HG03060 (cell line): Measurements from ENCODE around the gene TOX3.

Experiments used
- ATAC-seq: cut with Tn5 transposase; IDR thresholded peaks from one replicate; pipeline ENCODE4 v1.9.1; 2021; ENCODE audit warnings: low read depth, moderate number of reproducible peaks; ENCODE audit not compliant: unreplicated experiment

Gene TOX3

DNA sequence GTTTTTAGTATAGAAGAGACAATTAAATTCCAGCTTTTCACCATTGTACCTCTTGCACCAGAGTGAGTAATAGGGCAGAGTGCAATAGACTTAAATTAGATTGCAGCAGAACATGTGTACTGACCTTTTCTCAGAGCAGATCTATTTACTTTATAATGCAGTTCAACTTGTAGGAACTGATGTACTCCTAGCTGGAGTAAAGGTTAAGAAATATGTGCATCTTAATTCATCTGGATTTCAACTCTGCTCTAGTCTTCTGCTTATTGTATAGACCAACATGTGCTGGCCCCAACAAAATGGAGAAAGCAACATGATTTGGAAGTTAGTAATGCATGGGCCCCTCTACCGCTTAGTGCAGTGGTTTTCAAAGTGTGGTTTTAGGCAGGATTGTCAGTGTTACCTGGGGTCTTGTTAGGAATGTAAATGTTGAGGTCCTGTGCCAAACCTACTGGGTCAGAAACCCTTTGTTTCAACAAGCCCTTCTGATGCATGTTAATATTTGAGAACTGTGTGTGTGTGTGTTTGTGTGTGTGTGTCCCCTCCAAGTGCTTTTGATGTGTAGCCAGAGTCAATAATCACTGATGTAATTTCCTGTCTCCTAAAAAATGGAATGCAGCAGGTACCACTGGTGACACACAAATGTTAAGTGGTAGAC lies 138.6 kb downstream of the TOX3 start:
- ATAC-seq: no peak

DNA sequence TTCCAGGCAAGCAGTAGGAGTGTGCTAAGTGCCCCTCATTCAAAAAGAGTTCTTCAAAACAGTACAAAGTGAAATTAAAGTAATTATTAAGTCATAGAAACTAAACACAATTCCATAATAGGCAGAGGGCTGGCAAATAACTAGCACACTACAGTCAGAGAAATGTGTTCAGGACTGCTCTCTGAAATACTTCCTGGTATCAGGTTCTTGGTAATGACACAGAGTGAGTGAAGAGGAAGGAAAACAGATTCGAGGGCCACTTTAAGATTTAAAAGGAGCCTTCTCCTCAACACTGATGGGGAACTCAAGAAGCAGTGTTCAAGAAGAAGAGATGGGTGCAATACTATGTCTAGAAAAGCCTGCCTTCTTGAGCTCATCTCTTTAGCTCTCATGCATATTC lies 139.2 kb downstream of the TOX3 start:
- ATAC-seq: no peak

DNA sequence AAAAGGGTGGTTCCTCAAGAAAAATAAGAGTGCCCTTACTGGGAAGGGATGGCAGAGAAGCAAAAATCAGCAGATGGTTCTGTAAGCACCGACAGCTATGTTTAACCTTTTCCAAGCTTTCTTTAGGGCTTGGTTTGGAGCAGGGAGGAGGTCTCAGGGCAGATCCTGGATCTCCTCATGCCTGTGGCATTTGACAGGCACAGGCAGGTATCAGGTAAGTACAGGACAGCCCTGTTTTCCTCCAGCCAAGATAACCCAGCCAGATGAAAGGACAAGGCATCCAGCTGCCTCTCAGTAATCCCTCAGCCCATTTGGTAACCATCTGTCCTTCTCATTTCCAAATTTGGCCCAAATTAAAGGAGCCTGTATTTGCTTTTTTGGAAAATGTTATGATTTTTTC lies 141.5 kb downstream of the TOX3 start:
- no peak for ATAC-seq

DNA sequence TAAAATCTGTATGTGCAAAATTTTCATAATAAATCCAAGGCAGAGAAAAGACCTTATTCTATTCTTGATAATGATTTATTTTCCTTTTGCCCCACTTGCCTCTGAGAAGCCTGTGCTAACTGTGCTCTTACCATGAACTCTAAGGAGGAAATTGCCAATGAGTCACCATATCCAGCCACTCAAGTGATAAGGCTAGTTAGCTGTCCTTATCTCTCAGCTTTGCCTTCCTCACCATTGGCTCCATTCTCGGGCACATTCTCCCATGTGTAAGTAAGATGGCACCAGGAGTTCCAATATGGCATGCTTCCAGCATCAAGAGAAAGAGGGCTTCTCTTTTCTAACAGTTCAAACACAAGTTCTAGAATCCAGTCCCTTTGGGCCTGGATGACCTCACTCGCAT lies 142.4 kb downstream of the TOX3 start:
- ATAC-seq: no peak

DNA sequence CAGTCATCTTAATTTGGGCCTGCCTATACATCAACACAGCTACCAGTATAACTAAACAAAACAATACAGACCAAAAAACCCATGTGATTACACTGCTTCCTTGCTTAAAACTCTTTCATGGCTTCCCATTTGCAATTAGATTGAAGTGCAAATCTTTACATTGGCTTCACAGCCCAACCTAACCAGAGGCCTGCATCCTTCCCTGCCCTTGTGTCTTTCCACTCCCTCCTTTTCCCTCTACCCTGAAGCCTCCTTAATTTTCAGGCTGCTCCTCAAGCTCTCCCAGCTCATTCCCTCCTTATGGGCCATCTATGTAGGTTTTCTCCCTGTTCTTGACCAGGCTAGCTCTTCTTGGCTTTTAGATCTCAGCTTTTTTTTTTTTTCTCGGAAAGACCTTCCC lies 147.8 kb downstream of the TOX3 start:
- ATAC-seq: no peak

DNA sequence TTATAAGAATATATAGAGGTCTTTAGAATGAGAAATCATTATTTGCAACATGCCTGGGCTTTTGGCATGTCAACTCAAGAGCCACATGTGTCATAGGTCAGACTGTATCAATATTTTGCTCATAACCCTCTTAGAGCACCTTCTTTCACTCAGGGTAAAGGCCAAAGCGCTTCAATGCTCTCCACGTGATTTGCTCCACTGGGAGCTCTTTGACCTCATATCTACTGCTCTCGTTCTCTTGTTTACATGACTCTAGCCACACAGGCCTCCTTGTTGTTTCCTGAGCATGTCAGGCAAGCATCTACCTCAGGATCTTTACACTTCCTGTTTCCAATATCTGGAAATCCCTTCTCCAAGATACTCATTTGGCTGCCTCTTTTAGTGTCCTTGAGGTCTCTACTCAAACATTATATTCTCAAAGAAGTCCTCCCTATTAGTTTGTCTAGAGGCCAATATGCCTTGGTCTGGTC lies 148.4 kb downstream of the TOX3 start:
- ATAC-seq: no peak

DNA sequence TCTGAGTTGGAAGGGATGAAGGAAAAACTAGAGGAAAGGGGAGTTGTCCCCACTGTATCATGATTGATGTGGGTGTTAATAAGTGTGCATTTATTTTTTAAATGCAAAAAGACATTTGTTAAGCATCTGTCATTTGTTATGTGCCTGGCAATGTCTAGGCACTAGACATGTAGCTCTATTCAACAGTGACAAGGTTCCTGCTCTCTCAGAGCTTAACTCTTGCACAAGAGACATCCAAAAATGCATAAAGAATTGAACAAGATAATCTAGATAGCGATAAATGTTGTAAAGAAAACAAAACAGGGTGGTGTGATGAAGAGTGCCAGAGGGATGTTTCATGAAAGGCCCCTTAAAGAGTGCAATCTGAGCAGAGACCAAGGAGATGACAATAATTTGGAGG lies 148.9 kb downstream of the TOX3 start:
- ATAC-seq: no peak

DNA sequence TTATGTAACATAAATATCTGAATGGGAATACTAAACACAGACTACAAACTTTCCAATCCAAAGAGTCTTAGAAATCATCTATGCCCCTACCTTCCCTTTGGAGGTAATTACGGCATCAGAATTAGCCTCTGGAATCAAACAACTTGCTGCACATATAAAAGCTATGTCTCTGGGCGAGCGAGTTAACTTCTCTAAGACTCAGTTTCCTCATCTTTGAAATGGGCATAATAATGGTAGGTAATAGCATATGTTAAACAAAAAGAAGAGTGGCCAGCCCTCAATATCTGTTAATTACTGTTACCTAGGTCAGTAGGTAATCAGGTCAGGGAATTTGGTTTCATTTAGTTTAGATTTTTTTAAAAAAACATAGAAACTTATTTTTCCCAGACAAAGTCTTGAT lies 153.5 kb downstream of the TOX3 start:
- ATAC-seq: no peak

DNA sequence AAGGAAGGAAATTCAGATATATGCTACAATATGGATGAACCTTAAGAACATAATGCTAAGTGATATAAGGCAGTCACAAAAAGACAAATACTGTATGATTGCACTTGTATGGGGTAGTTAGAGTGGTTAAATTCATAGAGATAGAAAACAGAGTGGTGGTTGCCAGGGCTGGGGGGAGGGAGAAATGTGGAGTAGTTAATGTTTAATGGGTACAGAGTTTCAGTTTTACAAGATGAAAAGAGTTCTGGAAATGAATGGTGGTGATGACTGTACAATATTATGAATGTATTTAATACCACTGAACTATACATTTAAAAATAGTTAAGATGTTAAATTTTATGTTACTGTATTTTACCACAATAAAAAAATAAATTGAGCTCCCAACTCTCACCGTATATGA lies 157.9 kb downstream of the TOX3 start:
- ATAC-seq: no peak
